WTC11 (cell line): ENCODE data around the gene REEP6. TPM values are rescaled to one million over a fixed set of nuclear protein-coding genes. Genes with fewer than 3 reads are reported as not detected.
A peak's percentile ranks its signal among the peaks of the same experiment; 100 is the strongest.

Source experiments
- ATAC-seq: fragments of 200-7000 bp; cut with Tn5 transposase; 2 replicates; pipeline ENCODE4 v1.10.0; 2021; ENCODE audit warnings: mild to moderate bottlenecking, moderate library complexity
- CTCF ChIA-PET: fragments of 300-600 bp; sonication (Branson Sonifier 250); formaldehyde crosslinking; loops from one replicate; lab custom pipeline; 2021; ENCODE audit warnings: antibody characterized with exemption; lab: Charles Lee
- POLR2A ChIA-PET: fragments of 350-600 bp; sonication (Branson Sonifier 250); formaldehyde crosslinking; loops from one replicate; lab custom pipeline; 2021; ENCODE audit warnings: antibody characterized with exemption; lab: Charles Lee
- DNase-seq: peaks from one replicate; pipeline ENCODE4 v3.0.0; 2021; ENCODE audit warnings: low spot score
- H3K27ac Mint-ChIP-seq: 2 replicates; pipeline ENCODE4 v1.8.0; 2021; ENCODE audit warnings: mixed read lengths
- H3K27me3 Mint-ChIP-seq: 2 replicates; pipeline ENCODE4 v1.8.0; 2021; ENCODE audit warnings: low read depth, mild to moderate bottlenecking, moderate library complexity, mixed read lengths
- H3K36me3 Mint-ChIP-seq: 2 replicates; pipeline ENCODE4 v1.8.0; 2021; ENCODE audit warnings: mixed read lengths
- H3K4me1 Mint-ChIP-seq: 2 replicates; pipeline ENCODE4 v1.8.0; 2022; ENCODE audit warnings: mixed read lengths
- H3K4me3 Mint-ChIP-seq: 2 replicates; pipeline ENCODE4 v1.8.0; 2021; ENCODE audit warnings: mild to moderate bottlenecking, moderate library complexity, mixed read lengths
- H3K9me3 Mint-ChIP-seq: 2 replicates; pipeline ENCODE4 v1.8.0; 2021; ENCODE audit warnings: mixed read lengths
- CREM ChIP-seq: sonication (generic); formaldehyde crosslinking; IDR thresholded peaks from 2 replicates; pipeline ENCODE4 v1.8.1; 2022; ENCODE audit warnings: mild to moderate bottlenecking, missing genetic modification reagents, moderate library complexity
- FOXP1 ChIP-seq: sonication (generic); formaldehyde crosslinking; IDR thresholded peaks from 2 replicates; pipeline ENCODE4 v1.8.0; 2022; ENCODE audit warnings: missing genetic modification reagents, mild to moderate bottlenecking, moderate library complexity, borderline replicate concordance
- GRHL2 ChIP-seq: fragments of 250-450 bp; sonication (Bioruptor Pico); IDR thresholded peaks from 2 replicates; pipeline ENCODE4 v1.8.0; 2022; ENCODE audit warnings: mild to moderate bottlenecking, moderate library complexity; ENCODE audit not compliant: insufficient replicate concordance, severe bottlenecking
- JAZF1 ChIP-seq: fragments of 250-450 bp; sonication (Bioruptor Pico); IDR thresholded peaks from 2 replicates; pipeline ENCODE4 v1.9.0; 2021; ENCODE audit warnings: moderate library complexity, mild to moderate bottlenecking, inconsistent platforms
- NR2C2 ChIP-seq: sonication (generic); formaldehyde crosslinking; IDR thresholded peaks from 2 replicates; pipeline ENCODE4 v1.8.0; 2022; ENCODE audit warnings: mild to moderate bottlenecking, missing genetic modification reagents
- NR3C1 ChIP-seq: sonication (generic); formaldehyde crosslinking; conservative IDR thresholded peaks from 2 replicates; pipeline ENCODE4 v1.8.1; 2023; ENCODE audit warnings: low read depth, mild to moderate bottlenecking, missing genetic modification reagents
- RELA ChIP-seq: sonication (generic); formaldehyde crosslinking; IDR thresholded peaks from 2 replicates; pipeline ENCODE4 v1.8.1; 2022; ENCODE audit warnings: missing genetic modification reagents, mild to moderate bottlenecking, borderline replicate concordance
- TEAD1 ChIP-seq: sonication (generic); formaldehyde crosslinking; IDR thresholded peaks from 2 replicates; pipeline ENCODE4 v1.8.0; 2022; ENCODE audit warnings: mild to moderate bottlenecking, missing genetic modification reagents
- TEAD4 ChIP-seq: sonication (generic); formaldehyde crosslinking; IDR thresholded peaks from 2 replicates; pipeline ENCODE4 v1.8.0; 2022; ENCODE audit warnings: mild to moderate bottlenecking, missing genetic modification reagents
- ZBTB21 ChIP-seq: sonication (generic); formaldehyde crosslinking; IDR thresholded peaks from 2 replicates; pipeline ENCODE4 v1.8.1; 2023; ENCODE audit warnings: mild to moderate bottlenecking, missing genetic modification reagents, borderline replicate concordance
- ZNF219 ChIP-seq: sonication (generic); formaldehyde crosslinking; IDR thresholded peaks from 2 replicates; pipeline ENCODE4 v1.8.0; 2023; ENCODE audit warnings: missing genetic modification reagents, mild to moderate bottlenecking, borderline replicate concordance
- ZNF232 ChIP-seq: sonication (generic); formaldehyde crosslinking; IDR thresholded peaks from 2 replicates; pipeline ENCODE4 v1.8.0; 2022; ENCODE audit warnings: mild to moderate bottlenecking, missing genetic modification reagents
- ZNF423 ChIP-seq: fragments of 250-450 bp; sonication (Bioruptor Pico); IDR thresholded peaks from 2 replicates; pipeline ENCODE4 v2.1.2; 2022; ENCODE audit warnings: mild to moderate bottlenecking, moderate library complexity
- ZNF671 ChIP-seq: fragments of 250-450 bp; sonication (Bioruptor Pico); IDR thresholded peaks from 2 replicates; pipeline ENCODE4 v1.8.0; 2021; ENCODE audit warnings: mild to moderate bottlenecking
- total RNA-seq: library from RNA; stranded (reverse); gene quantifications from 3 replicates; pipeline ENCODE4 v1.2.3, GENCODE V29; 2021
- TF ChIP-seq, protein P1 (sequence below): sonication (generic); formaldehyde crosslinking; IDR thresholded peaks from 2 replicates; pipeline ENCODE4 v1.8.0; 2023; ENCODE audit warnings: missing genetic modification reagents, mild to moderate bottlenecking, borderline replicate concordance
- TF ChIP-seq, protein P2 (sequence below): sonication (generic); formaldehyde crosslinking; conservative IDR thresholded peaks from 2 replicates; pipeline ENCODE4 v1.8.1; 2023; ENCODE audit warnings: mild to moderate bottlenecking, low read depth, missing genetic modification reagents, moderate library complexity
- TF ChIP-seq, protein P3 (sequence below): sonication (generic); formaldehyde crosslinking; IDR thresholded peaks from 2 replicates; pipeline ENCODE4 v1.8.1; 2023; ENCODE audit warnings: mild to moderate bottlenecking, missing genetic modification reagents
- TF ChIP-seq, protein P4 (sequence below): sonication (generic); formaldehyde crosslinking; IDR thresholded peaks from 2 replicates; pipeline ENCODE4 v1.8.1; 2023; ENCODE audit warnings: mild to moderate bottlenecking, moderate library complexity, missing genetic modification reagents
- TF ChIP-seq, protein P5 (sequence below): fragments of 200-600 bp; IDR thresholded peaks from 2 replicates; pipeline ENCODE4 v1.8.0; 2022; ENCODE audit warnings: antibody characterized with exemption
- TF ChIP-seq, protein P6 (sequence below): sonication (generic); formaldehyde crosslinking; IDR thresholded peaks from 2 replicates; pipeline ENCODE4 v1.8.0; 2022; ENCODE audit warnings: mild to moderate bottlenecking, missing genetic modification reagents
- TF ChIP-seq, protein P7 (sequence below): sonication (generic); formaldehyde crosslinking; IDR thresholded peaks from 2 replicates; pipeline ENCODE4 v1.8.0; 2022; ENCODE audit warnings: mild to moderate bottlenecking, missing genetic modification reagents

The REEP6 gene
- total RNA-seq, 1 experiment from 2014 or later: 17.0 TPM

DNA sequence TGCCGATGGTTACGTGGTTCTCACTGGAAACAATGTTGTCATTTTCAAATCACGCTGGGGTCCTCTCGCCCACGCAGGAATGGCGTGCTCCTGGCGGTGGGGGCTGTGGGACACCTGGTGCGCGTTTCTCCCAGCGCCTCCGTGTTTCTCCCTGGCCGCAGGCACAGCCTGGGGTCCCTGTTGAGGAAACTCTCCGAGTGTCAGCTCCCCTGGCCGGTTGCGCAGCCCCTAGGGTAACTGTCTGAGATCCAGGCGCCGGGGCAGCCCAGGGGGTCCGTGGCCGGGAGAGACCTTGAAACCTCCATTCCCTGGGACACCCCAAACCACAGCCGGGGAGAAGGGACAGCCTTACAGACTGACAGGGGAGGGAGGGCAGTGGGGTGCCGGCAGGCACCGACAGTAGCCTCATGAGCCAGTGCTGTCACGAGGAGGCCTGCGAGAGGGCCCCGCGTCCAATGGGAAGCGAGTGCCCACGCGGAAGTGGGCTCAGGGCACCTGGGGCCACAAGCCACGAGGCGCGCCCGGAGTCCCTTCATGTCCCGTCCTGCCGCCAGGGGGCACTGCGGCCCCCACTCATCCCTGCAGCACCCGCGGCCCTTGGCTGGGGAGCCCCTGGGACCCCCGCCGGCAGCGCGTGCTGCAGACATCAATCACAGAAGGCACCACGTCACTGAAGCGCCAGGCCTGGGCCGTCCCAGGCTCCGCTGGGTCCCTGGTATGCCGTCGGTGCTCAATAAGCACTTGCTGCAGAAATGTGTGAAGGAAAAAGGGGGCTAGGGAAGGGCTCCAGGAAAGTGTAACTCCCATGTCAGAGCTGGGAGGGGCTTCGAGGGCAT, 12.3 kb downstream of the REEP6 start:
- peak; percentile 82 for DNase-seq
- peak; percentile 8 for ATAC-seq
- Mint-ChIP-seq H3K36me3 (peaks cover 5% of the 10 kb centered on the region; the same call in 1 of the 2 replicates), H3K9me3 (no peaks in the 10 kb centered on the region), H3K4me1 (no peaks in the 10 kb centered on the region; the same call in 1 of the 2 replicates), H3K27me3 (peaks cover 41% of the 10 kb centered on the region), H3K4me3 (peak overlapping the region; percentile 50), H3K27ac (no peak overlapping the region)
- CTCF ChIA-PET: interaction anchor here (0.6 to 2.6 kb wide), 8 partner anchors 10 to 43 kb away, joined by 3 to 15 read pairs (median 4); partner anchors contain the start of gene REEP6
- POLR2A ChIA-PET: interaction anchor here (0.6 to 0.7 kb wide), 2 partner anchors 418 to 1521 kb away, joined by 3 read pairs; no protein-coding TSS in a partner anchor
- TF ChIP-seq, protein P1, sequence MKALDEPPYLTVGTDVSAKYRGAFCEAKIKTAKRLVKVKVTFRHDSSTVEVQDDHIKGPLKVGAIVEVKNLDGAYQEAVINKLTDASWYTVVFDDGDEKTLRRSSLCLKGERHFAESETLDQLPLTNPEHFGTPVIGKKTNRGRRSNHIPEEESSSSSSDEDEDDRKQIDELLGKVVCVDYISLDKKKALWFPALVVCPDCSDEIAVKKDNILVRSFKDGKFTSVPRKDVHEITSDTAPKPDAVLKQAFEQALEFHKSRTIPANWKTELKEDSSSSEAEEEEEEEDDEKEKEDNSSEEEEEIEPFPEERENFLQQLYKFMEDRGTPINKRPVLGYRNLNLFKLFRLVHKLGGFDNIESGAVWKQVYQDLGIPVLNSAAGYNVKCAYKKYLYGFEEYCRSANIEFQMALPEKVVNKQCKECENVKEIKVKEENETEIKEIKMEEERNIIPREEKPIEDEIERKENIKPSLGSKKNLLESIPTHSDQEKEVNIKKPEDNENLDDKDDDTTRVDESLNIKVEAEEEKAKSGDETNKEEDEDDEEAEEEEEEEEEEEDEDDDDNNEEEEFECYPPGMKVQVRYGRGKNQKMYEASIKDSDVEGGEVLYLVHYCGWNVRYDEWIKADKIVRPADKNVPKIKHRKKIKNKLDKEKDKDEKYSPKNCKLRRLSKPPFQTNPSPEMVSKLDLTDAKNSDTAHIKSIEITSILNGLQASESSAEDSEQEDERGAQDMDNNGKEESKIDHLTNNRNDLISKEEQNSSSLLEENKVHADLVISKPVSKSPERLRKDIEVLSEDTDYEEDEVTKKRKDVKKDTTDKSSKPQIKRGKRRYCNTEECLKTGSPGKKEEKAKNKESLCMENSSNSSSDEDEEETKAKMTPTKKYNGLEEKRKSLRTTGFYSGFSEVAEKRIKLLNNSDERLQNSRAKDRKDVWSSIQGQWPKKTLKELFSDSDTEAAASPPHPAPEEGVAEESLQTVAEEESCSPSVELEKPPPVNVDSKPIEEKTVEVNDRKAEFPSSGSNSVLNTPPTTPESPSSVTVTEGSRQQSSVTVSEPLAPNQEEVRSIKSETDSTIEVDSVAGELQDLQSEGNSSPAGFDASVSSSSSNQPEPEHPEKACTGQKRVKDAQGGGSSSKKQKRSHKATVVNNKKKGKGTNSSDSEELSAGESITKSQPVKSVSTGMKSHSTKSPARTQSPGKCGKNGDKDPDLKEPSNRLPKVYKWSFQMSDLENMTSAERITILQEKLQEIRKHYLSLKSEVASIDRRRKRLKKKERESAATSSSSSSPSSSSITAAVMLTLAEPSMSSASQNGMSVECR: 0 out of 2 replicates have a peak, but pooled peaks have one; percentile 61
- TF ChIP-seq, protein P2, sequence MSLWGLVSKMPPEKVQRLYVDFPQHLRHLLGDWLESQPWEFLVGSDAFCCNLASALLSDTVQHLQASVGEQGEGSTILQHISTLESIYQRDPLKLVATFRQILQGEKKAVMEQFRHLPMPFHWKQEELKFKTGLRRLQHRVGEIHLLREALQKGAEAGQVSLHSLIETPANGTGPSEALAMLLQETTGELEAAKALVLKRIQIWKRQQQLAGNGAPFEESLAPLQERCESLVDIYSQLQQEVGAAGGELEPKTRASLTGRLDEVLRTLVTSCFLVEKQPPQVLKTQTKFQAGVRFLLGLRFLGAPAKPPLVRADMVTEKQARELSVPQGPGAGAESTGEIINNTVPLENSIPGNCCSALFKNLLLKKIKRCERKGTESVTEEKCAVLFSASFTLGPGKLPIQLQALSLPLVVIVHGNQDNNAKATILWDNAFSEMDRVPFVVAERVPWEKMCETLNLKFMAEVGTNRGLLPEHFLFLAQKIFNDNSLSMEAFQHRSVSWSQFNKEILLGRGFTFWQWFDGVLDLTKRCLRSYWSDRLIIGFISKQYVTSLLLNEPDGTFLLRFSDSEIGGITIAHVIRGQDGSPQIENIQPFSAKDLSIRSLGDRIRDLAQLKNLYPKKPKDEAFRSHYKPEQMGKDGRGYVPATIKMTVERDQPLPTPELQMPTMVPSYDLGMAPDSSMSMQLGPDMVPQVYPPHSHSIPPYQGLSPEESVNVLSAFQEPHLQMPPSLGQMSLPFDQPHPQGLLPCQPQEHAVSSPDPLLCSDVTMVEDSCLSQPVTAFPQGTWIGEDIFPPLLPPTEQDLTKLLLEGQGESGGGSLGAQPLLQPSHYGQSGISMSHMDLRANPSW (CRISPR knock-in tag): no peak
- TF ChIP-seq TEAD1: 0 out of 2 replicates have a peak, but pooled peaks have one; percentile 47
- 0 out of 2 replicates have a peak, but pooled peaks have one; percentile 34 for TF ChIP-seq ZNF232 (CRISPR knock-in tag)
- TF ChIP-seq, protein P3, sequence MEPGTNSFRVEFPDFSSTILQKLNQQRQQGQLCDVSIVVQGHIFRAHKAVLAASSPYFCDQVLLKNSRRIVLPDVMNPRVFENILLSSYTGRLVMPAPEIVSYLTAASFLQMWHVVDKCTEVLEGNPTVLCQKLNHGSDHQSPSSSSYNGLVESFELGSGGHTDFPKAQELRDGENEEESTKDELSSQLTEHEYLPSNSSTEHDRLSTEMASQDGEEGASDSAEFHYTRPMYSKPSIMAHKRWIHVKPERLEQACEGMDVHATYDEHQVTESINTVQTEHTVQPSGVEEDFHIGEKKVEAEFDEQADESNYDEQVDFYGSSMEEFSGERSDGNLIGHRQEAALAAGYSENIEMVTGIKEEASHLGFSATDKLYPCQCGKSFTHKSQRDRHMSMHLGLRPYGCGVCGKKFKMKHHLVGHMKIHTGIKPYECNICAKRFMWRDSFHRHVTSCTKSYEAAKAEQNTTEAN (CRISPR knock-in tag): no peak
- TF ChIP-seq NR3C1 (CRISPR knock-in tag): no peak
- 0 out of 2 replicates have a peak, but pooled peaks have one; percentile 28 for TF ChIP-seq ZNF423
- TF ChIP-seq CREM: no peak
- TF ChIP-seq GRHL2: no peak
- TF ChIP-seq NR2C2 (CRISPR knock-in tag): 0 out of 2 replicates have a peak, but pooled peaks have one; percentile 17
- no peak for TF ChIP-seq JAZF1 (CRISPR knock-in tag)
- 0 out of 2 replicates have a peak, but pooled peaks have one; percentile 31 for TF ChIP-seq TEAD4 (CRISPR knock-in tag)
- TF ChIP-seq, protein P4, sequence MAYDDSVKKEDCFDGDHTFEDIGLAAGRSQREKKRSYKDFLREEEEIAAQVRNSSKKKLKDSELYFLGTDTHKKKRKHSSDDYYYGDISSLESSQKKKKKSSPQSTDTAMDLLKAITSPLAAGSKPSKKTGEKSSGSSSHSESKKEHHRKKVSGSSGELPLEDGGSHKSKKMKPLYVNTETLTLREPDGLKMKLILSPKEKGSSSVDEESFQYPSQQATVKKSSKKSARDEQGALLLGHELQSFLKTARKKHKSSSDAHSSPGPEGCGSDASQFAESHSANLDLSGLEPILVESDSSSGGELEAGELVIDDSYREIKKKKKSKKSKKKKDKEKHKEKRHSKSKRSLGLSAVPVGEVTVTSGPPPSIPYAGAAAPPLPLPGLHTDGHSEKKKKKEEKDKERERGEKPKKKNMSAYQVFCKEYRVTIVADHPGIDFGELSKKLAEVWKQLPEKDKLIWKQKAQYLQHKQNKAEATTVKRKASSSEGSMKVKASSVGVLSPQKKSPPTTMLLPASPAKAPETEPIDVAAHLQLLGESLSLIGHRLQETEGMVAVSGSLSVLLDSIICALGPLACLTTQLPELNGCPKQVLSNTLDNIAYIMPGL (CRISPR knock-in tag): 0 out of 2 replicates have a peak, but pooled peaks have one; percentile 66
- TF ChIP-seq FOXP1 (CRISPR knock-in tag): peak; percentile 51; the same call in 1 of the 2 replicates
- TF ChIP-seq, protein P5, sequence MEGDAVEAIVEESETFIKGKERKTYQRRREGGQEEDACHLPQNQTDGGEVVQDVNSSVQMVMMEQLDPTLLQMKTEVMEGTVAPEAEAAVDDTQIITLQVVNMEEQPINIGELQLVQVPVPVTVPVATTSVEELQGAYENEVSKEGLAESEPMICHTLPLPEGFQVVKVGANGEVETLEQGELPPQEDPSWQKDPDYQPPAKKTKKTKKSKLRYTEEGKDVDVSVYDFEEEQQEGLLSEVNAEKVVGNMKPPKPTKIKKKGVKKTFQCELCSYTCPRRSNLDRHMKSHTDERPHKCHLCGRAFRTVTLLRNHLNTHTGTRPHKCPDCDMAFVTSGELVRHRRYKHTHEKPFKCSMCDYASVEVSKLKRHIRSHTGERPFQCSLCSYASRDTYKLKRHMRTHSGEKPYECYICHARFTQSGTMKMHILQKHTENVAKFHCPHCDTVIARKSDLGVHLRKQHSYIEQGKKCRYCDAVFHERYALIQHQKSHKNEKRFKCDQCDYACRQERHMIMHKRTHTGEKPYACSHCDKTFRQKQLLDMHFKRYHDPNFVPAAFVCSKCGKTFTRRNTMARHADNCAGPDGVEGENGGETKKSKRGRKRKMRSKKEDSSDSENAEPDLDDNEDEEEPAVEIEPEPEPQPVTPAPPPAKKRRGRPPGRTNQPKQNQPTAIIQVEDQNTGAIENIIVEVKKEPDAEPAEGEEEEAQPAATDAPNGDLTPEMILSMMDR: peak; percentile 81
- TF ChIP-seq ZNF671: no peak
- peak; percentile 19; the same call in 1 of the 2 replicates for TF ChIP-seq RELA
- TF ChIP-seq ZNF219: 0 out of 2 replicates have a peak, but pooled peaks have one; percentile 76
- TF ChIP-seq, protein P6, sequence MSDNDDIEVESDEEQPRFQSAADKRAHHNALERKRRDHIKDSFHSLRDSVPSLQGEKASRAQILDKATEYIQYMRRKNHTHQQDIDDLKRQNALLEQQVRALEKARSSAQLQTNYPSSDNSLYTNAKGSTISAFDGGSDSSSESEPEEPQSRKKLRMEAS (CRISPR knock-in tag): peak; percentile 92
- TF ChIP-seq ZBTB21 (CRISPR knock-in tag): no peak
- TF ChIP-seq, protein P7, sequence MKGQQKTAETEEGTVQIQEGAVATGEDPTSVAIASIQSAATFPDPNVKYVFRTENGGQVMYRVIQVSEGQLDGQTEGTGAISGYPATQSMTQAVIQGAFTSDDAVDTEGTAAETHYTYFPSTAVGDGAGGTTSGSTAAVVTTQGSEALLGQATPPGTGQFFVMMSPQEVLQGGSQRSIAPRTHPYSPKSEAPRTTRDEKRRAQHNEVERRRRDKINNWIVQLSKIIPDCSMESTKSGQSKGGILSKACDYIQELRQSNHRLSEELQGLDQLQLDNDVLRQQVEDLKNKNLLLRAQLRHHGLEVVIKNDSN (CRISPR knock-in tag): peak; percentile 60
